OCI-LY3 (cell line): ENCODE data around the gene NR2F6.

Experiments used
- CTCF ChIP-seq: fragments of 200-600, 300-600 bp; sonication (generic); IDR thresholded peaks from 2 replicates; pipeline ENCODE4 v1.5.1; 2014; ENCODE audit warnings: antibody characterized with exemption, low read length, low read depth
- EZH2phosphoT487 ChIP-seq: fragments of 200-600 bp; shearing (Covaris generic); IDR thresholded peaks from 2 replicates; pipeline ENCODE4 v1.6.1; 2018; ENCODE audit warnings: antibody characterized with exemption, mixed run types, low read depth

DNA sequence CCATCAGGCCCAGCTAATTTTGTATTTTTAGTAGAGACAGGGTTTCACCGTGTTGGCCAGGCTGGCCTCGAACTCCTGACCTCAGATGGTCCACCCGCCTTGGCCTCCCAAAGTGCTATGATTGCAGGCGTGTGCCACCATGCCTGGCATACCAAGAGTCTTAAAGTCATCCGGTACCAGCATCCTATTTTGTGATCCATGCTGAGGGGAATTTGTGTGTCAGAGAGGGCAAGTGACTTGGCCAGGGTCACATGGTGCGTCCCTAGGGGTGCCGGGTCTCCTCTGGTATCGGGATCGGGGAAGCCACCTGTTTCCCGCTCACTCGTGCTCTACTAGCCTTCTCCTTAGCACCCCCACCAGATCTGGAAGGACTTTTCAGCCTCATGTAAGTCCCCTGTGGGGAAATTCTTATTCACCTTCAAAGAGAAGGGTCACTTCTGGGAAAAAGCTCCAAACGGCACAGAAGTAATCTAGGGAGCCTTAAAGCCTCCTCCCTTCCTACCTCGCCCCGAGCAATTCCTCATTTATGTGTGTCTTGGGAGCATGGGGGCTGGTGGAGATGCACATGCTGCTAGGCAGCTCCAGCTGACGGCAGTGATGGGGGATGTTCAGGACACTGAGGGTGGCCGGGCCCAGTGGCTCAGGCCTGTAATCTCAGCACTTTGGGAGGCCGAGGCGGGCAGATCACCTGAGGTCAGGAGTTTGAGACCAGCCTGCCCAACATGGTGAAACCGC, 29.9 kb upstream of the NR2F6 start:
- TF ChIP-seq CTCF (no peak), EZH2phosphoT487 (no peak)
